Mesendoderm (in vitro differentiated cells): ENCODE measurements around the gene NT5C2.

Experiments
- DNase-seq: peaks from one replicate; pipeline ENCODE4 v3.0.0; 2013
- H2AK5ac ChIP-seq: 2 replicates; pipeline ENCODE4 v1.6.1; 2013; ENCODE audit warnings: low read length, inconsistent platforms
- H2BK120ac ChIP-seq: 2 replicates; pipeline ENCODE4 v1.6.1; 2013; ENCODE audit warnings: low read depth, mild to moderate bottlenecking, low read length, moderate library complexity, mixed read lengths
- H2BK15ac ChIP-seq: replicated peaks from 2 replicates; pipeline ENCODE4 v1.6.1; 2013; ENCODE audit warnings: low read depth, mild to moderate bottlenecking, moderate library complexity
- H2BK5ac ChIP-seq: 2 replicates; pipeline ENCODE4 v1.6.1; 2013; ENCODE audit warnings: low read length, inconsistent platforms
- H3K18ac ChIP-seq: 2 replicates; pipeline ENCODE4 v1.6.1; 2013; ENCODE audit warnings: mild to moderate bottlenecking, low read length, mixed read lengths
- H3K23ac ChIP-seq: one replicate; pipeline ENCODE4 v1.6.1; 2013; ENCODE audit warnings: low read length
- H3K27ac ChIP-seq: 2 replicates; pipeline ENCODE4 v1.5.1; 2013; ENCODE audit warnings: low read depth, mild to moderate bottlenecking, inconsistent platforms, low read length, moderate library complexity
- H3K27me3 ChIP-seq: 2 replicates; pipeline ENCODE4 v1.6.1; 2013; ENCODE audit warnings: low read length, control low read depth, mild to moderate bottlenecking, inconsistent platforms; ENCODE audit not compliant: insufficient read depth, poor library complexity
- H3K36me3 ChIP-seq: 2 replicates; pipeline ENCODE4 v1.6.1; 2013; ENCODE audit warnings: low read length, inconsistent platforms; ENCODE audit not compliant: control insufficient read depth, insufficient read depth
- H3K4ac ChIP-seq: one replicate; pipeline ENCODE4 v1.6.1; 2013; ENCODE audit warnings: low read depth, mild to moderate bottlenecking, low read length, moderate library complexity
- H3K4me1 ChIP-seq: 2 replicates; pipeline ENCODE4 v1.6.1; 2013; ENCODE audit warnings: low read depth, low read length, inconsistent platforms; ENCODE audit not compliant: control insufficient read depth
- H3K4me2 ChIP-seq: 2 replicates; pipeline ENCODE4 v1.6.1; 2013; ENCODE audit warnings: low read length
- H3K4me3 ChIP-seq: 2 replicates; pipeline ENCODE4 v1.5.1; 2013; ENCODE audit warnings: mild to moderate bottlenecking, low read length
- H3K56ac ChIP-seq: one replicate; pipeline ENCODE4 v1.6.1; 2013; ENCODE audit warnings: low read length
- H3K79me1 ChIP-seq: 2 replicates; pipeline ENCODE4 v1.6.1; 2013; ENCODE audit warnings: low read length, inconsistent platforms
- H3K79me2 ChIP-seq: 2 replicates; pipeline ENCODE4 v1.6.1; 2013; ENCODE audit warnings: mild to moderate bottlenecking, low read length; ENCODE audit not compliant: control insufficient read depth, insufficient read depth
- H3K9ac ChIP-seq: 2 replicates; pipeline ENCODE4 v1.6.1; 2013; ENCODE audit warnings: low read length, inconsistent platforms
- H4K5ac ChIP-seq: one replicate; pipeline ENCODE4 v1.6.1; 2013; ENCODE audit warnings: low read length
- H4K8ac ChIP-seq: one replicate; pipeline ENCODE4 v1.6.1; 2013; ENCODE audit warnings: low read depth, mild to moderate bottlenecking, control low read depth, low read length, moderate library complexity
- WGBS: extraction: QIAGEN DNeasy Blood & Tissue Kit; methylation state at CpG from one replicate; pipeline ENCODE4 v1.1.7; 2013; ENCODE audit warnings: low lambda C conversion rate, missing lambda C conversion rate; ENCODE audit not compliant: insufficient coverage; ENCODE audit errors: extremely low coverage; 5-methylcytosine and 5-hydroxymethylcytosine counted together

NT5C2 gene

DNA sequence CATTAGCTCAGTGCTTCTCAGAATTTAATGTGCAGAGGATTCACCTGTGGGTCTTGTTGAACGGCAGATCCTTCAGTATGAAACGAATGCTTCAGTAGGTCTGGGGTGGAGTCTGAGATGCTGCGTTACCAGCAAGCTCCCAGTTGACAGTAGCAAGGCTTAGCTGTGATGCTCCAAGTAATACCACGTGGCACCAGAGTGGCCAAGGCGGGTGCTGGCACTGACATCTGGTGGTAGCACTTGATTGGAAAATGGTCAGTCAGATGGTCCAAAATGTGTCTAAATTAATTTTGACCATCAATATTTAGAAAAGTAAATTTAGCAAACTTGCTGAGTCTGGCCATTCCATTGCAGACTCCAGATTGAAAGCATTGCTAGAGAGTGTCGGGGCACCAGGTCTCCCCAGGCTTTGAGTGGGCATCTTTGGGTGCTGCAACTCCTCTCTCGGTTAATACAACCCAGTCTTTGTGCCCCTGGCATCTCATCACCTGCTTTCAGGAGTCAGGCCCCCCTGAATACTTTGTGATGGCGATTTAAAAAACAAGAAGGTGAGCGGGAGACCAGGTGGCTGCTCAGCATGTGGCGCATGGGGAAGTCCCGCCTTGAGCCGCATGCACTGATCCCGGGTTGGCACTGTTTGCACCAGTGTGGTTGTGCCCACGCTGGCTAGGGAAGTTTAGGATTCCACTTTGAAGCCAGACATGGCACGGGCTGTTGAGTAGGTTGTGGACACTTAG is 130.1 kb downstream of the NT5C2 start:
- DNase-seq: no peak
- Histone ChIP-seq H3K4me2 (no peak overlapping the region), H2AK5ac (no peak overlapping the region), H3K79me2 (no peaks in the 10 kb centered on the region), H3K18ac (no peak overlapping the region), H3K23ac (no peak overlapping the region), H2BK5ac (no peak overlapping the region), H3K27me3 (no peaks in the 10 kb centered on the region), H2BK15ac (no peak overlapping the region), H3K36me3 (no peaks in the 10 kb centered on the region), H3K56ac (no peak overlapping the region), H2BK120ac (no peak overlapping the region), H4K8ac (no peak overlapping the region), H4K5ac (no peak overlapping the region), H3K27ac (no peak overlapping the region), H3K9ac (no peak overlapping the region), H3K4me3 (no peak overlapping the region), H3K79me1 (no peaks in the 10 kb centered on the region), H3K4me1 (no peaks in the 10 kb centered on the region), H3K4ac (no peak overlapping the region)
- WGBS: no CpG with 5 or more reads among the region's 15 CpGs

DNA sequence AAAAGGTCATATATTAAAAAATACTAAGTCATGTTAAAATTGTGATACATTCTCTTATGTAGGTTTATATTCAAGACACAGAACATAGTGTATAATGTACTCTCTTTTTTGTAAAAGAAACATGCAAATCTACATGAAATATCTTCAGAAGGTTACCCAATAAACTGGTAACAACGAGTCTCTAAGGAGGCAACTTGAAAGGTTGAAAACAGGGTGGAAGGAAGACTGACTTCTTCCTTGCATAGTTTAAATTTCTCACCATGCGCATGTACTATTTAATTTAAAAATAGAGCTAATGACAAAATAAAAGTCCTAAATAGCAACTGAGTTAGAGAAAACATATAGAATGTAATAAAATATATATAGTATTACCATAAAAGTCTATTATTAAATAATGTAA is 132.5 kb downstream of the NT5C2 start:
- no peak overlapping the region for H4K8ac ChIP-seq
- H3K4me2 ChIP-seq: no peak overlapping the region
- no peak overlapping the region for H2BK120ac ChIP-seq
- no peaks in the 10 kb centered on the region for H3K4me1 ChIP-seq
- H3K79me2 ChIP-seq: no peaks in the 10 kb centered on the region
- H2BK15ac ChIP-seq: no peak overlapping the region
- no CpG with 5 or more reads among the region's 2 CpGs for WGBS
- H3K18ac ChIP-seq: no peak overlapping the region
- H3K27ac ChIP-seq: no peak overlapping the region
- DNase-seq: no peak
- no peaks in the 10 kb centered on the region for H3K36me3 ChIP-seq
- no peak overlapping the region for H2BK5ac ChIP-seq
- H4K5ac ChIP-seq: no peak overlapping the region
- no peak overlapping the region for H3K23ac ChIP-seq
- no peak overlapping the region for H3K4ac ChIP-seq
- no peak overlapping the region for H3K56ac ChIP-seq
- H3K79me1 ChIP-seq: no peaks in the 10 kb centered on the region
- no peak overlapping the region for H3K4me3 ChIP-seq
- H2AK5ac ChIP-seq: no peak overlapping the region
- H3K27me3 ChIP-seq: no peaks in the 10 kb centered on the region
- no peak overlapping the region for H3K9ac ChIP-seq

DNA sequence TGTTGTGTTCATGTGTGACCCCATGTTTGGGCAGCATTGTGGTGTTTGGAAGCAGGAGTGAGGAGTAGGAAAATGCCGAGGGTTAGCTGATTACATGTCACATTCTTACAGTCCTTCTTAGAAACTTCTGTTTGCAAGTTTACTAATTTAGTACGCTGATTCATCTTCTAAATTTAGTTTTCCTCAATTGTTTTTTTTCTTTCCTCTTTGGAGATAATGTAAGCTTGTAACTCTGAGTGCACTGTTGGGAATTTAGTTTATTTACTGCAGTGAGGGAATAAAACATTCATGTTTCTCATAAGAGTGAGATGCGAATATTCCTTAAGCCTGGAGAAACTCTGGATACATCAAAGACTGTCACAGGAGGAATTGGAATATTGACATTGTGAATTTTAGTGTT is 135.0 kb downstream of the NT5C2 start:
- WGBS: no CpG with 5 or more reads among the region's 3 CpGs

DNA sequence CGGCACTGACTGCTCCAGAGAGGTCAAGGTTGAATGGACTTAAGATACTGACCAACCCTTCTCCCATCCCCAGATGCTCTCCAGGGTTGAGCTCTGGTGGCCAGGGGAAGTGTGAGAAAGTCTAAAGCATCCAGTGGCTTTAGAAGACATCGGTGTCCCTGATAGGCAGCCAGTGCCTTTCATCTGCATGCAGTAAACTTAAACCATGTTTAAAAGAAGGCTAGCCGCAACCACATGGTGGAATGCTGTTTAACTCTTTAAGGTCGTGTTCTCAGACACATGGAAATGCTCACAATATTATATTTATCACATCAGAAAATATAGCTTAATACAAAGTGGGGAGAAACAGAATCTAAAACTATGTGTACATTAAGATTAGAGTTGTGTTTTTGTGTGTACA is 138.0 kb downstream of the NT5C2 start:
- H2BK15ac ChIP-seq: no peak overlapping the region
- H3K18ac ChIP-seq: no peak overlapping the region
- DNase-seq: no peak
- no peak overlapping the region for H2BK120ac ChIP-seq
- no peak overlapping the region for H4K5ac ChIP-seq
- no peak overlapping the region for H3K4ac ChIP-seq
- no peaks in the 10 kb centered on the region for H3K4me1 ChIP-seq
- H3K4me3 ChIP-seq: no peak overlapping the region
- H3K27ac ChIP-seq: no peak overlapping the region
- H3K4me2 ChIP-seq: no peak overlapping the region
- H3K9ac ChIP-seq: no peak overlapping the region
- WGBS: no CpG with 5 or more reads among the region's 4 CpGs
- H3K27me3 ChIP-seq: no peaks in the 10 kb centered on the region
- H3K56ac ChIP-seq: no peak overlapping the region
- H3K36me3 ChIP-seq: no peaks in the 10 kb centered on the region
- H4K8ac ChIP-seq: no peak overlapping the region
- no peak overlapping the region for H2AK5ac ChIP-seq
- H3K79me2 ChIP-seq: no peaks in the 10 kb centered on the region
- H3K79me1 ChIP-seq: no peaks in the 10 kb centered on the region
- H2BK5ac ChIP-seq: no peak overlapping the region
- no peak overlapping the region for H3K23ac ChIP-seq

More for the DNA sequence above, 135.0 kb downstream of the NT5C2 start:
- no peak overlapping the region for H3K23ac ChIP-seq
- H2AK5ac ChIP-seq: no peak overlapping the region
- no peak overlapping the region for H3K4ac ChIP-seq
- H3K56ac ChIP-seq: no peak overlapping the region
- H3K18ac ChIP-seq: no peak overlapping the region
- no peaks in the 10 kb centered on the region for H3K79me1 ChIP-seq
- no peak overlapping the region for H2BK15ac ChIP-seq
- DNase-seq: no peak
- no peak overlapping the region for H2BK120ac ChIP-seq
- H3K27ac ChIP-seq: no peak overlapping the region
- no peak overlapping the region for H3K9ac ChIP-seq
- no peaks in the 10 kb centered on the region for H3K36me3 ChIP-seq
- H2BK5ac ChIP-seq: no peak overlapping the region
- H3K4me1 ChIP-seq: no peaks in the 10 kb centered on the region
- no peak overlapping the region for H4K5ac ChIP-seq
- no peak overlapping the region for H4K8ac ChIP-seq
- H3K79me2 ChIP-seq: no peaks in the 10 kb centered on the region
- no peak overlapping the region for H3K4me3 ChIP-seq
- no peak overlapping the region for H3K4me2 ChIP-seq
- H3K27me3 ChIP-seq: no peaks in the 10 kb centered on the region

DNA sequence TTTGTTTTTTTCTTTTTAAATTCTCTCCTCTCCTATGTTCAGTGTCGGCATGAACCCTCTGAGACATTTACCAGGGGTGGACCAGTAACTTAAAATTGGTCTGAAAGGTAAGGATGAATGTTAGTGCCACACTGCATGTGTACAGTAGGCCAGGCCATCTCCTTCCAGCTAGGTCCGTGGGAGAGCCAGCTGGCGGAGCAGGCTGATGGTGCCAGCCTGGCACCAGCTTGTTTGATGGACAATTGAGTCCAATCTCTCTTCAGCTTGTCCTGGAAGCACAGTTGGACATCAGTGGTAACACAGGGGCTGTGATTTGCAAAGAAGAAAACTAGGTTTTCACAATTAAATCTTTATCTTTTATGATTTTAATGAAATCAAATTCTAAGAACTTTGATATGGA is 138.5 kb downstream of the NT5C2 start:
- no peak overlapping the region for H3K9ac ChIP-seq
- no peak overlapping the region for H3K23ac ChIP-seq
- no peak overlapping the region for H2BK15ac ChIP-seq
- no peak overlapping the region for H3K56ac ChIP-seq
- H3K36me3 ChIP-seq: no peaks in the 10 kb centered on the region
- H3K4me1 ChIP-seq: no peaks in the 10 kb centered on the region
- no peaks in the 10 kb centered on the region for H3K79me1 ChIP-seq
- no peak overlapping the region for H2AK5ac ChIP-seq
- no peak overlapping the region for H3K27ac ChIP-seq
- H3K18ac ChIP-seq: no peak overlapping the region
- H3K4me3 ChIP-seq: no peak overlapping the region
- no CpG with 5 or more reads among the region's 3 CpGs for WGBS
- H4K5ac ChIP-seq: no peak overlapping the region
- H3K27me3 ChIP-seq: no peaks in the 10 kb centered on the region
- no peak for DNase-seq
- H3K79me2 ChIP-seq: no peaks in the 10 kb centered on the region
- H2BK5ac ChIP-seq: no peak overlapping the region
- H2BK120ac ChIP-seq: no peak overlapping the region
- no peak overlapping the region for H3K4me2 ChIP-seq
- H4K8ac ChIP-seq: no peak overlapping the region
- H3K4ac ChIP-seq: no peak overlapping the region
